ENCODE measurements around the gene LGSN.
A peak's percentile ranks its signal among the peaks of the same experiment; 100 is the strongest.
"Not testable (repeated sequence)": the region's sequence is repeated elsewhere in the genome, so short reads cannot be mapped to it uniquely, and the experiment has no call there.

LGSN gene

GRCh38 chr6:63319939-63320338, at the start of gene LGSN:
TSS of gene LGSN (minus strand) at chr6:63319983. CDS start at chr6:63319943, 40 bp downstream.
- no peak for DNase-seq

GRCh38 chr6:63368347-63368746, 48.6 kb upstream of the LGSN start:
- DNase-seq = no peak

GRCh38 chr6:63362500-63363120, 42.8 kb upstream of the LGSN start:
- not testable (repeated sequence) for DNase-seq

GRCh38 chr6:63357384-63357783, 37.6 kb upstream of the LGSN start:
- DNase-seq = not testable (repeated sequence)

GRCh38 chr6:63355632-63356031, 35.8 kb upstream of the LGSN start:
- DNase-seq = no peak

GRCh38 chr6:63353286-63353630, 33.5 kb upstream of the LGSN start:
- DNase-seq = no peak

GRCh38 chr6:63352544-63353285, 32.9 kb upstream of the LGSN start:
- no peak for DNase-seq

- no peak for DNase-seq
Measured at GRCh38 chr6:63352069-63352543, 32.3 kb upstream of the LGSN start.

- no peak for DNase-seq
Measured at GRCh38 chr6:63349401-63349800, 29.6 kb upstream of the LGSN start.

GRCh38 chr6:63348836-63349235, 29.1 kb upstream of the LGSN start:
- DNase-seq = no peak

GRCh38 chr6:63347599-63347998, 27.8 kb upstream of the LGSN start:
- no peak for DNase-seq

- no peak for DNase-seq
Measured at GRCh38 chr6:63346217-63346835, 26.5 kb upstream of the LGSN start.

- DNase-seq = no peak
Measured at GRCh38 chr6:63340351-63340750, 20.6 kb upstream of the LGSN start.

GRCh38 chr6:63334652-63335051, 14.9 kb upstream of the LGSN start:
- not testable (repeated sequence) for DNase-seq

- DNase-seq = no peak
Measured at GRCh38 chr6:63333440-63333839, 13.7 kb upstream of the LGSN start.

GRCh38 chr6:63326630-63327029, 6.8 kb upstream of the LGSN start:
- not testable (repeated sequence) for DNase-seq

GRCh38 chr6:63322981-63323380, 3.2 kb upstream of the LGSN start:
- no peak for DNase-seq

GRCh38 chr6:63321821-63322220, 2.0 kb upstream of the LGSN start:
- DNase-seq = no peak

GRCh38 chr6:63317641-63318040, 2.1 kb downstream of the LGSN start:
- no peak for DNase-seq

- no peak for DNase-seq
Measured at GRCh38 chr6:63316113-63316512, 3.7 kb downstream of the LGSN start.

- DNase-seq = no peak
Measured at GRCh38 chr6:63313111-63313510, 6.7 kb downstream of the LGSN start.

- DNase-seq = peak; percentile 0
Measured at GRCh38 chr6:63307581-63308246, 12.1 kb downstream of the LGSN start.

GRCh38 chr6:63306420-63306819, 13.4 kb downstream of the LGSN start:
- no peak for DNase-seq

GRCh38 chr6:63305277-63305676, 14.5 kb downstream of the LGSN start:
- no peak for DNase-seq

All from NCI-H1092 treated with DMSO at 0.1 percent for 48 hours (cell line).